HFFc6 (cell line): ENCODE results near the gene CRX. TPM values are rescaled to one million over a fixed set of nuclear protein-coding genes. Genes with fewer than 3 reads are reported as not detected.
A peak's percentile ranks its signal among the peaks of the same experiment; 100 is the strongest.

Source experiments
- DNase-seq: peaks from one replicate; pipeline ENCODE4 v3.0.0-alpha.2; 2018
- H3K27ac Mint-ChIP-seq: 2 replicates; pipeline ENCODE4 v1.8.0; 2020; ENCODE audit warnings: mild to moderate bottlenecking, mixed read lengths
- H3K27me3 Mint-ChIP-seq: 2 replicates; pipeline ENCODE4 v1.8.0; 2021; ENCODE audit warnings: mild to moderate bottlenecking, moderate library complexity, mixed read lengths; ENCODE audit not compliant: insufficient read depth
- H3K36me3 Mint-ChIP-seq: 2 replicates; pipeline ENCODE4 v1.8.0; 2021; ENCODE audit warnings: low read depth, mixed read lengths
- H3K4me1 Mint-ChIP-seq: 2 replicates; pipeline ENCODE4 v1.8.0; 2020; ENCODE audit warnings: low read depth, mixed read lengths
- H3K4me3 Mint-ChIP-seq: 2 replicates; pipeline ENCODE4 v1.8.0; 2020; ENCODE audit warnings: mild to moderate bottlenecking, moderate library complexity, mixed read lengths
- H3K9me3 Mint-ChIP-seq: 2 replicates; pipeline ENCODE4 v1.8.0; 2020; ENCODE audit warnings: mild to moderate bottlenecking, mixed read lengths
- total RNA-seq, 6 experiments: library from RNA; stranded (reverse); fragmentation: NEBNext Ultra II Directional; extraction: Animal tissue kit (Norgen Biotek cat#: 25700); gene quantifications; 2 replicates in 1 of 6; 3 replicates in 5 of 6; pipeline ENCODE4 v1.2.3, GENCODE V29; 2021
- TF ChIP-seq, protein P1 (sequence below): fragments of 200-600 bp; sonication (generic); IDR thresholded peaks from 2 replicates; pipeline ENCODE4 v1.5.0; 2021; ENCODE audit warnings: antibody characterized with exemption, mild to moderate bottlenecking

The CRX gene
- total RNA-seq, 6 experiments from 2014 or later, result not detected

DNA sequence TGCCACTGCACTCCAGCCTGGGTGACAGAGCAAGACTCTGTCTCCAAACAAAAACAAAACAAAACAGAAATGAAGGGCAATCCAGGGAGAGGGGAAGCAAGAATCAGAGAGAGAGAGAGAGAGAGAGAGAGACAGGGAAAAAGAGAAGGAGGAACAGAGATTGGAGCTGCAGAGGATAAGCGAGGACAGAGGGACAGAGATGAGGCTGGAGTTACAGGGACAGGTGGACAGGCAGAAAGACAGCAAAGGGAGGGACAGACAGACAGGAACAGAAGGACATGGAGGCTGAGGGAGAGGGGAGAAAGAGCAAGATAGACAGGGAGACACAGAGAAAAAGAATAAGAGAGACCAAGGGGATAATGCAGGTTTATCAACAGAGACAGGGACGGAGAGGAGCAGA is 1.3 kb upstream of the CRX start:
- Mint-ChIP-seq H3K27ac (no peak overlapping the region), H3K36me3 (no peaks in the 10 kb centered on the region), H3K4me1 (no peaks in the 10 kb centered on the region), H3K9me3 (no peaks in the 10 kb centered on the region), H3K27me3 (peaks cover 45% of the 10 kb centered on the region), H3K4me3 (peak overlapping the region; percentile 18; the same call in 1 of the 2 replicates)
- no peak for DNase-seq
- TF ChIP-seq, protein P1, sequence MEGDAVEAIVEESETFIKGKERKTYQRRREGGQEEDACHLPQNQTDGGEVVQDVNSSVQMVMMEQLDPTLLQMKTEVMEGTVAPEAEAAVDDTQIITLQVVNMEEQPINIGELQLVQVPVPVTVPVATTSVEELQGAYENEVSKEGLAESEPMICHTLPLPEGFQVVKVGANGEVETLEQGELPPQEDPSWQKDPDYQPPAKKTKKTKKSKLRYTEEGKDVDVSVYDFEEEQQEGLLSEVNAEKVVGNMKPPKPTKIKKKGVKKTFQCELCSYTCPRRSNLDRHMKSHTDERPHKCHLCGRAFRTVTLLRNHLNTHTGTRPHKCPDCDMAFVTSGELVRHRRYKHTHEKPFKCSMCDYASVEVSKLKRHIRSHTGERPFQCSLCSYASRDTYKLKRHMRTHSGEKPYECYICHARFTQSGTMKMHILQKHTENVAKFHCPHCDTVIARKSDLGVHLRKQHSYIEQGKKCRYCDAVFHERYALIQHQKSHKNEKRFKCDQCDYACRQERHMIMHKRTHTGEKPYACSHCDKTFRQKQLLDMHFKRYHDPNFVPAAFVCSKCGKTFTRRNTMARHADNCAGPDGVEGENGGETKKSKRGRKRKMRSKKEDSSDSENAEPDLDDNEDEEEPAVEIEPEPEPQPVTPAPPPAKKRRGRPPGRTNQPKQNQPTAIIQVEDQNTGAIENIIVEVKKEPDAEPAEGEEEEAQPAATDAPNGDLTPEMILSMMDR, result no peak

DNA sequence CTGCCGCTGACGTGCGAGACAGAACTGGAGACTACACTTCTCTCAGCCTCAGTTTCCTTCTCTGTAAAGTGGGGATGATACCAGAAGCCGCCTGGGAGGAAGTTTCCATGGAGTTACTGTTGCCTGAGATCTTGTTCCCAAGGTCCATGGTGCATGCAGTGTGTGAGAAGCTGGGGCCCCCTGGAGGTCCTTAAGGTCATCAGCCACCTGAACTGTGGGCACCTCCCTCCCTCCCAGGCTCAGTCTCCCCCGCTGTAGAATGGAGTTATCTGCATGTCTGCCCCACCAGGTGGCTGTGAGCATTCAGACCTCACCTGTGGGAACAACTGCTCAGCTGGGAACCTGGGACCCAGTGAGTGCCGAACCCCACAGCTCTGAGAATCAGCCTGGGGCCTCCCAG is 2.7 kb downstream of the CRX start:
- Mint-ChIP-seq H3K4me3 (no peak overlapping the region), H3K4me1 (no peaks in the 10 kb centered on the region), H3K27ac (no peak overlapping the region), H3K9me3 (peaks cover 10% of the 10 kb centered on the region), H3K36me3 (no peaks in the 10 kb centered on the region), H3K27me3 (peaks cover 48% of the 10 kb centered on the region)
- TF ChIP-seq, protein P1, result no peak
- no peak for DNase-seq

DNA sequence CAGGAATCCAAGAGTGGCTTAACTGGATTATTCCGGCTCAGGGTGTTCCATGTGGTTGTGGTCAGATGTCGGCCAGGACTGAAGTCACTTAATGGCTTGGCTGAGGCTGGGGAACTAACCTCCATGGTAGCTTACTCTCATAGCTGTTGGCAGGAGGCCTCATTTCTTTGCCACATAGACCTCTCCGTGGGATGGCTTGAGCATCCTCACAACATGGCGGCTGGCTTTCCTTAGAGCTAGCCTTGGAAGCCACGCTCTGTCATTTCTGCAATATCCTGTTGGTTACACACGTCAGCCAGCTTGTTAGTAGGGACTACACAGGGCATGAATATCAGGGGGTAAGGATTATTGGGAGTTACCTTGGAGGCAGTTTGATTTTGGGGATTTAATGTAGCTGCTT is 5.1 kb downstream of the CRX start:
- H3K4me3 Mint-ChIP-seq, result no peak overlapping the region
- TF ChIP-seq, protein P1, result no peak
- H3K27me3 Mint-ChIP-seq, result peaks cover 34% of the 10 kb centered on the region

DNA sequence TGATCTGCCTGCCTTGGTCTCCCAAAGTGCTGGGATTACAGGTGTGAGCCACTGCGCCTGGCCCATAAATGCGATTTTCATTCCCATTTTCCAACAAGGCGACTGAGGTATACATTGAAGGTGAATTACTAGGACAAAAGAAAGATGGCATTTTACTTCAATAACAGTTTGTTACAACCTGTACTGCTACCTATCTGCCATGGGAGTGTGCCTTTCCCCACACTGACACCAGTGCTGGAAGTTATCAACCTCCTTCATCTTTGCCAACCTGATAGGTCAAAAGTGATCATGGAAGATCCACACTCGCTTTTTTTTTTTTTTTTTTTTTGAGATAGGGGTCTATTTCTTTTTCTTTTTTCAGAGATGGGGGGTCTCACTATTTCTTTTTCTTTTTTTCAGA is 11.0 kb downstream of the CRX start:
- Mint-ChIP-seq H3K9me3 (no peaks in the 10 kb centered on the region), H3K4me1 (no peaks in the 10 kb centered on the region), H3K27ac (no peak overlapping the region), H3K36me3 (no peaks in the 10 kb centered on the region), H3K4me3 (no peak overlapping the region), H3K27me3 (peaks cover 23% of the 10 kb centered on the region)
- no peak for DNase-seq
- TF ChIP-seq, protein P1, result no peak

More for the DNA sequence above, 5.1 kb downstream of the CRX start:
- no peaks in the 10 kb centered on the region for H3K36me3 Mint-ChIP-seq
- H3K27ac Mint-ChIP-seq, result no peak overlapping the region
- peaks cover 10% of the 10 kb centered on the region for H3K9me3 Mint-ChIP-seq
- DNase-seq, result no peak
- no peaks in the 10 kb centered on the region for H3K4me1 Mint-ChIP-seq

DNA sequence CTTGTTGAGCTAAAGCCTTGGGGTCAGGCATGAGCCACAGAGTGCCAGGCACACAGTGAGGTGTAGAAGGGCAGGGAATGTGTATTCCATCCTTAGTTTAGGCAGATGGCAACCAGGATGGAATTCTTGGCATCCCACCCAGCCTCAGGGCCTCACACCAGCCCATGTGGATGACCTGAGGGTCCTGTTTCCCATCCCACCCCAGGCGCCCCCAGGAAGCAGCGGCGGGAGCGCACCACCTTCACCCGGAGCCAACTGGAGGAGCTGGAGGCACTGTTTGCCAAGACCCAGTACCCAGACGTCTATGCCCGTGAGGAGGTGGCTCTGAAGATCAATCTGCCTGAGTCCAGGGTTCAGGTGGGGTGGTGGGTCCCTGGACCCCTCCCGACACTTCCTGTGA is 14.3 kb downstream of the CRX start:
- Mint-ChIP-seq H3K4me1 (peaks cover 4% of the 10 kb centered on the region; the same call in 1 of the 2 replicates), H3K36me3 (no peaks in the 10 kb centered on the region), H3K4me3 (no peak overlapping the region), H3K27ac (no peak overlapping the region), H3K9me3 (no peaks in the 10 kb centered on the region), H3K27me3 (peaks cover 13% of the 10 kb centered on the region)
- TF ChIP-seq, protein P1, result no peak
- DNase-seq, result no peak

DNA sequence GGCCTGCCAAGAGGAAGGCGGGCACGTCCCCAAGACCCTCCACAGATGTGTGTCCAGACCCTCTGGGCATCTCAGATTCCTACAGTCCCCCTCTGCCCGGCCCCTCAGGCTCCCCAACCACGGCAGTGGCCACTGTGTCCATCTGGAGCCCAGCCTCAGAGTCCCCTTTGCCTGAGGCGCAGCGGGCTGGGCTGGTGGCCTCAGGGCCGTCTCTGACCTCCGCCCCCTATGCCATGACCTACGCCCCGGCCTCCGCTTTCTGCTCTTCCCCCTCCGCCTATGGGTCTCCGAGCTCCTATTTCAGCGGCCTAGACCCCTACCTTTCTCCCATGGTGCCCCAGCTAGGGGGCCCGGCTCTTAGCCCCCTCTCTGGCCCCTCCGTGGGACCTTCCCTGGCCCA is 17.7 kb downstream of the CRX start:
- Mint-ChIP-seq H3K9me3 (no peaks in the 10 kb centered on the region), H3K27ac (no peak overlapping the region), H3K4me3 (no peak overlapping the region), H3K27me3 (peaks cover 34% of the 10 kb centered on the region), H3K36me3 (no peaks in the 10 kb centered on the region), H3K4me1 (peaks cover 4% of the 10 kb centered on the region; the same call in 1 of the 2 replicates)
- DNase-seq, result no peak
- TF ChIP-seq, protein P1, result no peak
